GM18867 (cell line): Measurements from ENCODE around the gene SLC5A3.

Experiments used
- ATAC-seq: cut with Tn5 transposase; IDR thresholded peaks from one replicate; pipeline ENCODE4 v1.9.1; 2021; ENCODE audit warnings: mild to moderate bottlenecking, moderate library complexity; ENCODE audit not compliant: unreplicated experiment

Gene SLC5A3

DNA sequence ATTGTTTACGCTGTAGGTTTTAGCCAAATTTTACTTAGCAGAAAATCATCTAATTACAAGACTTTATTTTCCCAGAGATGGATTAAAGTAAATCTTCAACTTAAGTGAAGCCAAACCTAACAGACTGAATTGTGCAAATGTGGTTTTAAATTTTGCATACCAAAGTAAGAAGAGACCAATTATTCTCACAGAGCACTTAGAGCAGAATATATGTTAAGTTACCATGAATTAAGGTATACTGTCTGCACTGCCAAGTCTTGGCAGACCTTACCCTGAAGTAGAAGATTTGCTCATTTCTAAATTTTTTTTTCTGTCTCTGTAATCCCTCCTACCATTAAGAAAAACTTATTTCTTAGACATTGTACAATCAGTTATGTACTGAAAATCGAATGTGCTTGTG is 24.1 kb downstream of the SLC5A3 start:
- no peak for ATAC-seq

DNA sequence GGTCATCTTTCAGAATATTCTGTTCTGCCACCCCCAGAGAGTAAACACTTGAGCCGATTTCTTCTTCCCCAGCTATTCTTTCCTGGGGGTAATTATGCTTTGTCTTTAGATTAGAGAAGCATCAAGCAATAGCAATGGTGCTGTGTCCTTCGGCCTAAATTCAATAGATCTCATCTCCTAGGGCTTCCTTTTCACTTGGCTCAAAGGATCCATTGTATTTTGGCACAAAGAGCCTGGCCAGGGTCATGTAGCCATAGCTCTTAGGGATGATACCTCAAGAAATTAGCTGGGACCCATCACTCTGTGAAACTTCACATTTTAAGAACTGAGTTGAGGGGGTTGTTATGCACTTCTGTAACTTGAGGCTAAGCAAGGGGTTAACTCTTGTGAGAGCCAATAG is 27.0 kb downstream of the SLC5A3 start:
- ATAC-seq: no peak

DNA sequence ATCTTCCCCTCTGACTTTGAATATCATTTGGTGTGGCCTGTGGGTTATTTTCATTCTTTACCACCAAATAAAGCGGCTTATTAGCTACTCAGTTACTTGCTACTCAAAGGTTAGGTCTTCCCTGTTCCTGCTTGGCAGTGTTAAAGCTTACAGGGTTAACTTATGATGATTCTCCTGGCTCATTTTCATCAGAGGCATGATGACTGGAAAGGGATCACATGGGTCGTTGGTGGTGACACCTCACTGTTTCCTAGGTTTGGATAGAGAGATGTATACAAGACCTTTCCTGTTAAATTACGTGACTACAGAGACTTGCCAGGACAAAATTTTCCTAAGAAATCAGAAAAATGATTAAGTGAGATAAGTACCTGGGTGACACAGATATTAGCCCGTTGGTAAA is 27.4 kb downstream of the SLC5A3 start:
- ATAC-seq: no peak

DNA sequence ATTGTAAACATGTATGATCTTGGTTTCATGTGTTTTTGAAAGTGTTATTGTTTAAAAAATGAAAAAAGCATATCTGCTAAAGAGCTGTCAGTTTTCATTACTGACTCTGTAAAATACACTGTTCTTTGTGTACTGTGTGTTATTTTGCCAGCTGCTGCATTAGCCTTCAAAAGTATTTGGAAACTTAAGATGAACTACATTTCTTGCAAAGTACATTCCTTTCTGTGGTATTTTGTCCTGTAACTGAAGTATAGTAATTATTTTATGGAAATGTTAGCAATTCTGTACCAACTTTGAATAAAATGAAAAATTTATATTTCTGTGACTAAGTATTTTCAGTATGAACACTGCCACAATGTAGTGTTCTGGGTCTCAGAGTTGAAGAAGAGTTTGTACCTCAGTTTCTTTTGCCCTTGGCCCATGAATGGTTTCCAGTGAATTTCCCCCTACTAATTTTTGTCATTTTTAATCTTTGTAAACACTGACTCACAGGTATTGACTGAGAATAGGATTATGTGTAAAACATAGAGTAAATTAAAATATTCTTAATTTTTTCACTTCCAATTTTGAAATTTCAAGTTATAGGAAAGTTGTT is 32.7 kb downstream of the SLC5A3 start:
- ATAC-seq: no peak

DNA sequence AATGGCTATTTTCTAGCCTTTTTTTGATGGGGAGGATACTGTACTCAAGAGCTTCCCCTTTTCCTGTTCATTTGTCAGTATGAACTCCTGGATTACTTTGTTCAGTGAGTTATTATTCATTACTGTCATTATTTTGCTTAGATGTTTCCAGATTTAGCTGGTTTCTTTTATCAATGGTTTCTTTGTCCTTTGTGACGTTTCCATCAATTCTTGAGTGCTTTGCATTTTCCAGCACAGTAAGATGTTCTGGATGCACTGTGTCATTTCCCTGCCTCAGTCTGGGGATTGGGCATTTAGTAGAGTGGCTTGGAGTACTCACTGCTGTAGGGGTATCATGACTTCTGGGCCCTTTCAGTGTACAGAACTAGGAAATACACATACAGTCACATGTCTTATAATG is 34.2 kb downstream of the SLC5A3 start:
- no peak for ATAC-seq

DNA sequence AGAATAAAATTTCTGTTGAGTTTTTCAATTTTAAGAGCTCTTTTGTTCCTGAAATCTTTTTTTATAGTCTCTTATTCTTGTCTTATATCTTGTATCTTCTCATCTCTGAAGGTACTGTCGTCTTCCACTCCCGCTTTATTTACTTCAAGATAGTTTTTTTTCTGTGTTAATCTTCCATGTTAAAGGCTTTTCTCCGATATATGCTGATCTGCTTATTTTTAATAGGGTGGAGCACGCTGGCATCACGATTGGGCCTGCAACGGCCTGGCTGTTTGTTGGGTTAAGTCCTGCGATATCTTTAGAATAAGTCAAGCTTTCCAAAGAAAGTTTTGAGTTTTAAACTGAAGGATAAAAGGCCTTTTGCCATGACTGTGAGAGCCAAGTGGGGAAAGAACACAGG is 35.7 kb downstream of the SLC5A3 start:
- ATAC-seq: no peak

DNA sequence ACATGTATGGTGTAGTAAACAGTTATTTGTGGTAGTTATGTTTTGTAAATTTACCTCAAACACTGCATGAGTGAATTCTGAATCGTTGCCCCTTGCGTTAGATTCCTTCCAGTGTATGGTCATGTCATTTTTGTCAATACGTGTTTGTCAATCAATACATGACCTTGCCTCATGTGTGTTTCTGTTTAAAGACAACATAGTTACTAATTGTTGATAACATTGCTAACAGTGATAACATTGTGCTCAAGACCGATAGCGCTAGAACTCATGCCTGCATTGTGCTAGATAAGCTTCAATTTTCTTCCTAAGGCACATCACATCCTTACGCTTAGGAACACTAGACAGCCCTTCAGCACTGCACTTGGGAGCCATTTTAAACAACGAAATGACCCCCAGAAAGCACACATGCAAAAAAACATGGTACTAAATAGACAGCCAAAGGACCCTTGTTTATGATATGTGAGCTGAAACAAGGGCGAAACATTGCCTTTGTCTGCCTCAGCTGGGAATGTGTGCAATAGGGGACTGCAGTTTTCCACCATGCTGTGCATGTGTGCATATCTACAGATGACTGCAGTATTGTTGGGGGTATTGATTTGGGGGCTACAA is 37.3 kb downstream of the SLC5A3 start:
- no peak for ATAC-seq

DNA sequence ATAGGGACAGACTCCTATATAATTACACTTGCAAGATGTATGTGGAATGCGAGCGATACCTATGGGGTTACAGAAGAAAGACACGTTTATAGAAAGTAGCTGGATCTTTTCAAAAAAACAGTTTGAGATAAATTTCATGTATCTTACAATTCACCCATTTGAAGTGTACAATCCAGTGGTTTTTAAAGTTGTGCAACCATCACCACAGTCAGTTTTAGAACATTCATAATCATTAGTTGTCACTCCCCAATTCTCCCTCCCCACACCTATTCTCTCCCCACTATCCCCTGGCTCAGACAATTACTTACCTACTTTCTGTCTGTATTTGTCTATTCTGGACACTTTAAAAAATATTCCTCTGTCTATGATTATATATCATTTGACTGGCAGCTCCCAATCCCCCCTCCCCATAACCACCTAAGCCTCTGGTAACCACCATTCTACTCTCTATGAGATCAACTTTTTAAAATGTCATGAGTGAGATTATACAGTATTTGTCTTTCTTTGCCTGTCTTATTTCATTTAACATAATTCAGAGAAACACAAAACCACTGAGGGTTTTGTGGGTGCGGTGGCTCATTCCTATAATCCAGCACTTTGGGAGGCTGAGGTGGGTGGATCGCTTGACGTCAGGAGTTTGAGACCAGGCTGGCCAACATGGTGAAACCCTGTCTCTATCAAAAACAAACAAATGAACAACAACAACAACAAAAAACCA is 39.1 kb downstream of the SLC5A3 start:
- no peak for ATAC-seq

DNA sequence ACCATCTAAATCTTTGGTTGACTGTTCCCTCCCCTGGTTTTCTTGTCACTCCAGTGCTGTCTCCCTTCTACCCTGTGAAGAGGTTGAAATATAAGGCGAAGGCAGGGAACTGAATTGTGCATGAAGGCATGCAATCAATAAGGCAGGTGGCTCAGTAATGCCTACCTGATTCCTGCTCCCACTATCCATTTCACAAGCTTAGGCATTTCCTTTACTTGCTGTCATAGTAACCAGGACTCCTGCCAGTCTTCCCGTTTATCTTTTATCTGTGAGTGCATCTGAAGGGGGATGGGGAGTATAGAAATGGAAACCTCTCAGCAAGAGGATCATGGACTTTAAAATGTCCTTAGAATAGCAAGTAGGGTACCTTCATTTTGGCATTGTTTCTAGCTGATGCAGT is 40.5 kb downstream of the SLC5A3 start:
- ATAC-seq: no peak

DNA sequence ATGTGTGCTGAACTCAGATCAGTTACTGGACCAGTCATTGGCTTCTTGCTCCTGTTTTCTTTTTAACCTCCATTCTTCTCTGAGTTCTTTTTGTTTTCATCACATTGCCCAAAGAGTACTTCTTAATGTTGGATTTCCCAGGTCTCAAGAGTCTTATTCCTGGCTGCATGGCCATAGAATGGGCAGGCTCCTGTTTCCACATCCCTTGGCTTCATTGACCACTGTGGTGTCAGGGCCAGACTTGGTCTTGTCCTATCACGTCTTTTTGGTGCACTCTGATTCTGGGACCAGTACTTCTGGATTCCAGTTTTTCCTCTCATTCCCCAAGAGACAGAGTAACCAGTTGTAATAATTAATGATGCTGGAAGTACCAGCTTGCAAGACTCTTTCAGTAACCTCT is 41.8 kb downstream of the SLC5A3 start:
- no peak for ATAC-seq

DNA sequence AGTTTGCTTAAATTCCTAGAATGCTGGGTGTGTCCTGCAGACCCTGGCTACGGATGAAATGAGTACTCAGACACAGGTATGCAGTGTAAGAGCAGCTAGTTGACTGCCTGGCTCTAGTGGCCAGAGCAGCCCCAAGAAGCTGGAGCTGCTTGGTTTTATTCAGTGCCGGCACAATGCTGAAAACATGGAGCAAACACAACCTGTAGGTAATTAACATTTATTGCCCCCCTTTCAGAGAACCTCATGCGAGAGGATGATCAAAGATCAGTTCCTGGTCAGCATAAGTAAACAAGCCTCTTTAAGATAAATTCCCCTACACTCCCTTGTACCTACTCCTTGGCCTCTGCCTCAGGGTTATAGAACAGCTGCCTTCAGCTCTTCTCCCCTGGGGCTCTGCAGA is 43.2 kb downstream of the SLC5A3 start:
- no peak for ATAC-seq

DNA sequence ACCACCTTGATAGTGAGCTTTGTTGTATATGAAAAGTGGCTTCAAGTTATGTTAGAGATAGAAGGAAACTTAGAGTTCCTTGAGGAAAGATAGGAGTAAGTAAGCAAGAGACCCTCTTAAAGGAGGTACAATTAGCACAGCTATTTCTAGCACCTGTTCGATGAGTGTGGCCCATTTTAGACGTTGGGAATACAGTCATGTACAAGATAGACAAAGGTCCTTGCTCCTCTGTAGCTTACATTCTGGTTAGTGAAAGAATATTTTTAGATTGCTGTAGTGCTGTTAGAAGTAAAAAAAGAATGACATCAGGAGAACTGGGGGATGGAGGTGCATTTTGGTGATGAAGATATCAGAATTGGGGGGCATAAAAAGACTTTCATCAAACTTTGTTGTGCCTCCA is 47.5 kb downstream of the SLC5A3 start:
- ATAC-seq: no peak

DNA sequence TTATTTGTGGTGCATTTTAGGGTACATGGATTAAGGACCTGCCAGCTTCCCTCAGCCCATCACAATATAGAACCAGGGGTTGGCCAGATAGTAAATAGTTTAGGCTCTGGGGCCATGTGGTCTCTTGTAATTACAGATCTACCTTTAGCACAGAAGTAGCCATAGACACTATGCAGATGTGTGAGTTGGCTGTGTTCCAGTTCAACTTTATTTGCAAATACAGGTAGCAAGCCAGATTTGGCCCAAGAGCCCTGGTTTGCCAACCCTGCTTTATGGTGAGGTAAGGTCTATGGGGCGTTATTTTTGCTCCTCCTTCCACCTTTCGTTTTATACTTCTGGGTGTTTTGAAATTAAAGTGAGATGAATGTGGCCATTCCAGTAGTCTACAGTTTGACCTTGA is 48.7 kb downstream of the SLC5A3 start:
- ATAC-seq: no peak
